GM12892 (cell line): ENCODE results near the gene VWA1.
A peak's percentile ranks its signal among the peaks of the same experiment; 100 is the strongest.

ENCODE experiments used
- POLR2A ChIP-seq: IDR thresholded peaks from 2 replicates; pipeline ENCODE4 v1.6.1; 2011; ENCODE audit warnings: low read depth, low read length, control low read depth
- POLR2AphosphoS5 ChIP-seq: IDR thresholded peaks from 2 replicates; pipeline ENCODE4 v1.6.1; 2011; ENCODE audit warnings: low read depth, low read length, control low read depth

- TF ChIP-seq POLR2AphosphoS5: peak; percentile 44; the same call in 1 of the 2 replicates
- no peak for TF ChIP-seq POLR2A
These were observed 44.3 kb downstream of the VWA1 start for GRCh38 chr1:1479547-1480487.
